Esophagus muscularis mucosa (tissue), 3 donors: ENCODE results near the gene LCP2.

Source experiments
- CTCF ChIP-seq, 3 experiments: fragments of 200-600 bp in 2 of 3; fragments of 450-650 bp in 1 of 3; sonication (generic) in 2 of 3; IDR thresholded peaks; one replicate each; pipeline ENCODE4 v1.5.1; 2017 to 2019; ENCODE audit warnings: antibody characterized with exemption in 3 of 3, mild to moderate bottlenecking in 2 of 3, moderate library complexity in 1 of 3
- POLR2A ChIP-seq: fragments of 450-650 bp; IDR thresholded peaks from one replicate; pipeline ENCODE4 v1.6.1; 2017; ENCODE audit warnings: antibody characterized with exemption, moderate library complexity, mild to moderate bottlenecking, low read depth
- POLR2AphosphoS5 ChIP-seq, 2 donors: sonication (generic); formaldehyde crosslinking; IDR thresholded peaks; one replicate each; pipeline ENCODE4 v1.6.1; 2017; ENCODE audit warnings: antibody characterized with exemption in 2 of 2

- TF ChIP-seq CTCF (IDR thresholded peaks at IDR 0.05): no peak
- no peak for TF ChIP-seq POLR2A
- TF ChIP-seq POLR2AphosphoS5 (IDR thresholded peaks at IDR 0.05): no peak
Observed at GRCh38 chr5:170341545-170341944, 44.0 kb upstream of the LCP2 start.
